Effector memory CD8-positive, alpha-beta T cell (primary cell): ENCODE results near the gene RPL22.

ENCODE experiments used
- ATAC-seq: fragments of 150-1000 bp; cut with Tn5 transposase; replicated peaks from 2 replicates; pipeline ENCODE4 v1.10.0; 2021; ENCODE audit warnings: mild to moderate bottlenecking, moderate library complexity
- DNase-seq, 3 experiments: peaks; one replicate each; pipeline ENCODE4 v3.0.0; 2021
- H3K27ac Mint-ChIP-seq, 2 donors: one replicate each; pipeline ENCODE4 v1.8.0; 2022; ENCODE audit warnings: mild to moderate bottlenecking in 2 of 2, mixed read lengths in 2 of 2, moderate library complexity in 2 of 2
- H3K27me3 Mint-ChIP-seq, 2 donors: one replicate each; pipeline ENCODE4 v1.8.0; 2022; ENCODE audit warnings: mixed read lengths in 2 of 2
- H3K36me3 Mint-ChIP-seq: one replicate; pipeline ENCODE4 v1.8.0; 2022; ENCODE audit warnings: mild to moderate bottlenecking, moderate library complexity, mixed read lengths; ENCODE audit not compliant: insufficient read depth
- H3K4me1 Mint-ChIP-seq, 2 donors: one replicate each; pipeline ENCODE4 v1.8.0; 2022; ENCODE audit warnings: low read depth in 2 of 2, mixed read lengths in 2 of 2
- H3K4me3 Mint-ChIP-seq, 2 donors: one replicate each; pipeline ENCODE4 v1.8.0; 2022; ENCODE audit warnings: mild to moderate bottlenecking in 2 of 2, mixed read lengths in 2 of 2, moderate library complexity in 2 of 2
- H3K9me3 Mint-ChIP-seq, 2 donors: one replicate each; pipeline ENCODE4 v1.8.0; 2022; ENCODE audit warnings: mixed read lengths in 2 of 2

The RPL22 gene

GRCh38 chr1:6180268-6180706 is 19.1 kb downstream of the RPL22 start, which contains the start of gene CHD5:
Gene CHD5, minus strand, starts transcription at chr1:6180321. Its CDS starts 298 bp downstream, at chr1:6180023.
- H3K27me3 Mint-ChIP-seq = peaks cover 16 to 35% of the 10 kb centered on the region in 2 donors
- H3K27ac Mint-ChIP-seq = peak within 1 kb of the TSS in 1 of 2 donors; percentile 59
- peaks cover 19 to 21% of the 10 kb centered on the region in 2 donors for H3K4me1 Mint-ChIP-seq
- DNase-seq (peak; percentile 6 to 21 (median 17)), ATAC-seq (peak; percentile 65)
- no peaks in the 10 kb centered on the region for H3K9me3 Mint-ChIP-seq
- H3K4me3 Mint-ChIP-seq = peak within 1 kb of the TSS; percentile 74
- peaks cover 3% of the 10 kb centered on the region for H3K36me3 Mint-ChIP-seq

- peaks cover 19 to 21% of the 10 kb centered on the region in 2 donors for H3K4me1 Mint-ChIP-seq
- no peak for ATAC-seq
- no peak overlapping the region for H3K27ac Mint-ChIP-seq
- peaks cover 3% of the 10 kb centered on the region for H3K36me3 Mint-ChIP-seq
- H3K27me3 Mint-ChIP-seq = peaks cover 16 to 35% of the 10 kb centered on the region in 2 donors
- H3K4me3 Mint-ChIP-seq = no peak overlapping the region
- no peak for DNase-seq
- H3K9me3 Mint-ChIP-seq = no peaks in the 10 kb centered on the region
These were observed 19.7 kb downstream of the RPL22 start for GRCh38 chr1:6179564-6180175.

- peaks cover 3% of the 10 kb centered on the region for H3K36me3 Mint-ChIP-seq
- peak overlapping the region; percentile 70 to 74 for H3K4me3 Mint-ChIP-seq
- peaks cover 14 to 21% of the 10 kb centered on the region in 2 donors for H3K4me1 Mint-ChIP-seq
- ATAC-seq (no peak), DNase-seq (no peak)
- H3K9me3 Mint-ChIP-seq = no peaks in the 10 kb centered on the region
- peaks cover 16 to 35% of the 10 kb centered on the region in 2 donors for H3K27me3 Mint-ChIP-seq
- no peak overlapping the region for H3K27ac Mint-ChIP-seq
These were observed 20.4 kb downstream of the RPL22 start for GRCh38 chr1:6178751-6179563.

DNA sequence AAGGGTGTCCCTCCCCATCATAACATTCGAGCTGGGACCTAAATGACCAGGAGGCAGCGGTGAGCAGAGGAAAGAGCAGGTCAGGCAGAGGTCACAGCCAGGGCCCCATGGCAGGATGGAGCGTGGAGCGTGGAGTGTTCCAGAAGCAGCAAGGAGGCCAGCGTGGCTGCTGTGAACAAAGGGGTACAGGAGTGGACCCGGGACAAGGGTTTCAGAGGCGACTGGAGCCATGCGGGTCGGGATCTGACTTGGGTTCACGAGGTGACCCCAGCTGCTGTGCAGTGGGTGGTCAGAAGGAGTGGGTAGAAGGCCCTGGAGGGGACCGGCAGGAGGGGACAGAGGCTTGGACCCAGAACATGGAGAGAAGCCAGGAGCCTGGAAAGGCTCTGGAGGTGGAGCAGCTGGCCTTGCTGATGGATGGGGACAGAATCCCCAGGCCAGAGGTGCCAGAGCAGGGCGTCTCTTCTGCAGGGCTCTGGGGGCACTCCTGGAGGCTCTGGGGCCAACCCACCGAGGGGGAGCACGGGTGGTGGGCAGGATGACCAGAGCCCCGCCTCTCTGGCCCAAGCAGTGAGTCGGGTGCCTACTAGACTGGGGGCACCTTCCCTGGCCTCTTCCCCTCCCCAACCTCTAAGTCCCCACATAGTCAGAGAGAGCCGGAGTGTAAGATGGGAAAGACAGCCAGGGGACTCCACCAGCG is 21.6 kb downstream of the RPL22 start:
- DNase-seq = no peak
- Mint-ChIP-seq H3K36me3 (peaks cover 3% of the 10 kb centered on the region), H3K4me1 (peaks cover 14 to 21% of the 10 kb centered on the region in 2 donors), H3K4me3 (peak overlapping the region; percentile 25 to 40), H3K27ac (no peak overlapping the region), H3K9me3 (no peaks in the 10 kb centered on the region), H3K27me3 (peaks cover 16 to 35% of the 10 kb centered on the region in 2 donors)
- ATAC-seq = no peak

DNA sequence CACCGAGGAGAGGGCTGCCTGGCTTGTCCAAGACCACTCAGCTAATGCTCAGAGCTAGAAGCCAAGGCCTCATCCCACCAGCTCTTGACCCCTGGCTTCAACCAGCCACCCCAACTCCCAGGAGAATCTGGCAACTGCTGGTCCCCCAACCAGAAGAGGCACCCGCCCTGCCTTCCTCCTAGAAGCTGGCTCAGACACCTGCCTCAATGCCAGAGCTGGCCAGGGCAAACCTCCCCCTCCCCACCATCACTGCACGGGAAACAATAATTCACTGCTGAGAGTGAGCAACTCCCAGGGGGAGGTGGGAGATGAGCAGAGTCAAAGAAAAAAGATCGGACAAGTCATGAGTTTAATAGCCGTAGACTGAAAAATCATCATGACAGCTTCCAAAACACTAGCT is 22.6 kb downstream of the RPL22 start:
- Mint-ChIP-seq H3K4me3 (no peak overlapping the region), H3K36me3 (peaks cover 3% of the 10 kb centered on the region), H3K9me3 (no peaks in the 10 kb centered on the region), H3K4me1 (peaks cover 12 to 21% of the 10 kb centered on the region in 2 donors), H3K27ac (no peak overlapping the region), H3K27me3 (peaks cover 16 to 35% of the 10 kb centered on the region in 2 donors)
- DNase-seq = no peak
- no peak for ATAC-seq

GRCh38 chr1:6175411-6175828 is 24.0 kb downstream of the RPL22 start:
- no peaks in the 10 kb centered on the region for H3K9me3 Mint-ChIP-seq
- DNase-seq = no peak
- peaks cover 10 to 29% of the 10 kb centered on the region in 2 donors for H3K27me3 Mint-ChIP-seq
- peaks cover 0 to 10% of the 10 kb centered on the region in 2 donors for H3K4me1 Mint-ChIP-seq
- no peaks in the 10 kb centered on the region for H3K36me3 Mint-ChIP-seq
- H3K4me3 Mint-ChIP-seq = no peak overlapping the region
- no peak overlapping the region for H3K27ac Mint-ChIP-seq
- ATAC-seq = no peak

- H3K4me1 Mint-ChIP-seq = peaks cover 0 to 10% of the 10 kb centered on the region in 2 donors
- no peak overlapping the region for H3K4me3 Mint-ChIP-seq
- DNase-seq (no peak), ATAC-seq (no peak)
- H3K27me3 Mint-ChIP-seq = peaks cover 13 to 29% of the 10 kb centered on the region in 2 donors
- no peak overlapping the region for H3K27ac Mint-ChIP-seq
- no peaks in the 10 kb centered on the region for H3K9me3 Mint-ChIP-seq
- no peaks in the 10 kb centered on the region for H3K36me3 Mint-ChIP-seq
These were observed 24.6 kb downstream of the RPL22 start for GRCh38 chr1:6174621-6175410.

GRCh38 chr1:6172549-6172948 is 26.8 kb downstream of the RPL22 start:
- Mint-ChIP-seq H3K27me3 (peaks cover 27 to 36% of the 10 kb centered on the region in 2 donors), H3K36me3 (no peaks in the 10 kb centered on the region)

GRCh38 chr1:6171548-6172124 is 27.8 kb downstream of the RPL22 start:
- Mint-ChIP-seq H3K4me1 (no peaks in the 10 kb centered on the region), H3K9me3 (no peaks in the 10 kb centered on the region), H3K27ac (no peak overlapping the region), H3K4me3 (no peak overlapping the region), H3K27me3 (peaks cover 27 to 45% of the 10 kb centered on the region in 2 donors), H3K36me3 (no peaks in the 10 kb centered on the region)
- no peak for ATAC-seq
- DNase-seq = no peak

More at GRCh38 chr1:6172549-6172948, 26.8 kb downstream of the RPL22 start:
- no peaks in the 10 kb centered on the region for H3K9me3 Mint-ChIP-seq
- no peak overlapping the region for H3K27ac Mint-ChIP-seq
- H3K4me3 Mint-ChIP-seq = no peak overlapping the region
- H3K4me1 Mint-ChIP-seq = peaks cover 0 to 4% of the 10 kb centered on the region in 2 donors
- ATAC-seq = no peak
- no peak for DNase-seq

- no peaks in the 10 kb centered on the region for H3K36me3 Mint-ChIP-seq
- H3K4me3 Mint-ChIP-seq = no peak overlapping the region
- H3K4me1 Mint-ChIP-seq = no peaks in the 10 kb centered on the region
- H3K27me3 Mint-ChIP-seq = peaks cover 34 to 54% of the 10 kb centered on the region in 2 donors
- ATAC-seq (no peak), DNase-seq (no peak)
- H3K27ac Mint-ChIP-seq = no peak overlapping the region
- no peaks in the 10 kb centered on the region for H3K9me3 Mint-ChIP-seq
These were observed 28.6 kb downstream of the RPL22 start for GRCh38 chr1:6170742-6171201.

DNA sequence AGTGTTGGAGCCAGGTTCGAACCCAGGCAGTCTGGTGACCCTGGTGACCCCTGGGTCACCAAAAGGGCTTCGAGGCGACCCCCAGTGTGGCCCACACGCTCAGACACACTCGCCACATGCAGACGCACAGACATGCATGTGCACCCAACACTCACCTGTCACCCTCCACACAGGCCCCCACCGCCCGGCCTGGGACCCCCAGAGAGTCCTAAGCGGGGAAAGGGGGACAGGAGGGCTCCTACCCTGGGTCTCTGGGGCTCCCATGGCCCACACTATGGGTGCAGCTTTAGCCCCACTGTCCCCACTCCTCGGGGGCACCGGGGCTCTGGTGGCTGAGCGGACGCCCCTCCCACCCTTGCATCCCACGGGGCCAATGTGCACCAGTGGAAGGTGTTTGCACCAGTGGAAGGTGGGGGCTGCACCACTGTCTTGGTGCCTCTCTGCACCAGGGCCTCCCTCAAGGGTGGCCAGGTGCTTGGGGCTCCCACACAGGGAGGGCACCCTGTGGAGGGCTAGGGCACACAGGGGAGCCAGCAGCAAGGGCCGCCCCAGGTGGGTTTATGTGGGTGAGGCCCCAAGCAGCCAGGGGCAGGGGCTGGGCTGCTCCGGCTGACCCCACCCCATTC is 29.2 kb downstream of the RPL22 start:
- Mint-ChIP-seq H3K9me3 (no peaks in the 10 kb centered on the region), H3K27ac (no peak overlapping the region)

GRCh38 chr1:6168947-6169586 is 30.3 kb downstream of the RPL22 start:
- H3K4me3 Mint-ChIP-seq = no peak overlapping the region
- no peak for ATAC-seq
- H3K36me3 Mint-ChIP-seq = no peaks in the 10 kb centered on the region
- no peak for DNase-seq
- no peaks in the 10 kb centered on the region for H3K4me1 Mint-ChIP-seq
- peaks cover 47 to 71% of the 10 kb centered on the region in 2 donors for H3K27me3 Mint-ChIP-seq
- no peaks in the 10 kb centered on the region for H3K9me3 Mint-ChIP-seq
- H3K27ac Mint-ChIP-seq = no peak overlapping the region

More for the DNA sequence above, 29.2 kb downstream of the RPL22 start:
- peaks cover 39 to 59% of the 10 kb centered on the region in 2 donors for H3K27me3 Mint-ChIP-seq
- no peak overlapping the region for H3K4me3 Mint-ChIP-seq
- no peaks in the 10 kb centered on the region for H3K36me3 Mint-ChIP-seq
- ATAC-seq (no peak), DNase-seq (no peak)
- no peaks in the 10 kb centered on the region for H3K4me1 Mint-ChIP-seq
